A673 (cell line): Measurements from ENCODE around the gene EFCAB8.

Source experiments
- CTCF ChIP-seq: fragments of 300-800, 200-600 bp; sonication (generic); conservative IDR thresholded peaks from 2 replicates; pipeline ENCODE4 v1.5.1; 2017; ENCODE audit warnings: low read depth, mild to moderate bottlenecking, antibody characterized with exemption, low read length, moderate library complexity, mixed read lengths
- EZH2 ChIP-seq: fragments of 200-600 bp; sonication (generic); IDR thresholded peaks from 2 replicates; pipeline ENCODE4 v1.6.1; 2017; ENCODE audit warnings: borderline replicate concordance, low read depth, mild to moderate bottlenecking, mixed read lengths, antibody characterized with exemption, low read length; ENCODE audit not compliant: poor library complexity, severe bottlenecking

- TF ChIP-seq CTCF (no peak), EZH2 (no peak)
Measured at GRCh38 chr20:32929162-32929561, 70.4 kb downstream of the EFCAB8 start.
